Hepatocyte (in vitro differentiated cells): ENCODE results near the gene RGPD6. TPM values are rescaled to one million over a fixed set of nuclear protein-coding genes. Genes with fewer than 3 reads are reported as not detected.
"Not testable (repeated sequence)": the region's sequence is repeated elsewhere in the genome, so short reads cannot be mapped to it uniquely, and the experiment has no call there.

Experiments
- DNase-seq: peaks from one replicate; pipeline ENCODE4 v3.0.0-alpha.2; 2016; ENCODE audit warnings: low spot score
- H2AFZ ChIP-seq: fragments of 200-600 bp; sonication (generic); 2 replicates; pipeline ENCODE4 v1.6.0; 2016; ENCODE audit warnings: antibody characterized with exemption, mild to moderate bottlenecking
- H3K27ac ChIP-seq: fragments of 200-600 bp; sonication (generic); 2 replicates; pipeline ENCODE4 v1.5.1; 2016; ENCODE audit warnings: mild to moderate bottlenecking
- H3K27me3 ChIP-seq: fragments of 200-600 bp; sonication (generic); 2 replicates; pipeline ENCODE4 v1.6.1; 2016
- H3K36me3 ChIP-seq: fragments of 200-600 bp; sonication (generic); replicated peaks from 2 replicates; pipeline ENCODE4 v1.5.1; 2016; ENCODE audit warnings: low read depth; ENCODE audit not compliant: insufficient read depth
- H3K4me1 ChIP-seq: fragments of 200-600 bp; sonication (generic); 2 replicates; pipeline ENCODE4 v1.5.1; 2016; ENCODE audit warnings: mild to moderate bottlenecking, moderate library complexity; ENCODE audit not compliant: insufficient read depth
- H3K4me2 ChIP-seq: fragments of 200-600 bp; sonication (generic); 2 replicates; pipeline ENCODE4 v1.6.0; 2016
- H3K4me3 ChIP-seq: fragments of 200-600 bp; sonication (generic); 2 replicates; pipeline ENCODE4 v1.5.1; 2016; ENCODE audit warnings: mild to moderate bottlenecking
- H3K79me2 ChIP-seq: fragments of 200-600 bp; sonication (generic); 2 replicates; pipeline ENCODE4 v1.6.0; 2017; ENCODE audit warnings: mild to moderate bottlenecking
- H3K9me2 ChIP-seq: fragments of 200-600 bp; sonication (generic); replicated peaks from 2 replicates; pipeline ENCODE4 v1.6.0; 2017; ENCODE audit warnings: mild to moderate bottlenecking; ENCODE audit not compliant: insufficient read depth
- H3K9me3 ChIP-seq: fragments of 200-600 bp; sonication (generic); 2 replicates; pipeline ENCODE4 v1.5.1; 2016; ENCODE audit warnings: low read depth, mild to moderate bottlenecking
- H4K20me1 ChIP-seq: fragments of 200-600 bp; sonication (generic); 2 replicates; pipeline ENCODE4 v1.6.0; 2016; ENCODE audit warnings: mild to moderate bottlenecking; ENCODE audit not compliant: insufficient read depth, poor library complexity, severe bottlenecking
- WGBS: methylation state at CpG from one replicate; pipeline ENCODE4 v1.1.6; 2016; ENCODE audit warnings: low lambda C conversion rate; ENCODE audit errors: missing lambda C conversion rate; 5-methylcytosine and 5-hydroxymethylcytosine counted together
- polyA plus RNA-seq: library from polyadenylated mRNA; unstranded; fragments of >200 nt; fragmentation: Nextera tagmentation; extraction: Ambion mirVana; gene quantifications from 2 replicates; pipeline ENCODE4 v1.2.1, GENCODE V29; 2016
- total RNA-seq: library from RNA; depleted of rRNA; stranded (reverse); fragments of >200 nt; gene quantifications from 2 replicates; pipeline ENCODE4 v1.2.3, GENCODE V29; 2014

The RGPD6 gene
- total RNA-seq, result 51.8 and 54.8 TPM in 2 replicates
- polyA plus RNA-seq, result 16.5 and 23.7 TPM in 2 replicates

DNA sequence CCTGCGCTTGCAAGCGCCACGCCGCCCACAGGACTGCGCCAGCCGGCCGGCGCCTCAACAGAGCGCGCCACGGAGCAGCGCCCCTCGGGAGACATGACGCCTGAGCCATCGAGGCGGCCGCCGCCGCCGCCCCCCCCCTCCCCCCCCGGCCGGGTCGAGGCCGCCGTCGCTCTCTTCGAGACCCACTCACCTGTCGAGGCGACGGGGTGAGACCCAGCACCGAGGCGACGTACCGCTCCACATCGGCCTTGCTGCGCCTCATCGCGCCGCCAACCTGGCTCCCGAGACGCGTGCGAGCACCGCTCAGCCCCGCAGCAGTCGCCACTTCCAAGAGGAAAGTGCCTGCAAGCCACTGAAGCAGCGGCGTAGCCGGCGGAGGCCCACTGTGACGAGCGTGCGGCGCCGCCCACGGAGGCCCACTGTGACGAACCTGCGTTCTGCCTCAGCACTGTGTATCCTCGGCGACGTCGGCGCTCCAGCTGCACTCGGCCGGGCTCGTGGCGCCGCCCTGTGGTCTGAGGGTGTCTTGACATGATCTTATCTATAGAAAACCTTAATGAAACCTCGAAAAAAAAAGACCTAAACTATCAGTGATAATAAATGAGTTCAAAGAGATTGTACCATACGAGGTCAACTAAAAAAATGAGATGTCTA lies at the start of gene RGPD6:
Gene RGPD6, minus strand, starts transcription at position 460 of the 654 bp plus-strand sequence. Its CDS starts 198 bp downstream, at position 262.
- H2AFZ ChIP-seq, H3K9me3 ChIP-seq, H3K4me3 ChIP-seq, H3K9me2 ChIP-seq, DNase-seq, H4K20me1 ChIP-seq, H3K4me2 ChIP-seq, H3K36me3 ChIP-seq, H3K27me3 ChIP-seq, H3K27ac ChIP-seq, H3K4me1 ChIP-seq, H3K79me2 ChIP-seq: not testable (repeated sequence)
- no CpG with 5 or more reads among the region's 70 CpGs for WGBS

DNA sequence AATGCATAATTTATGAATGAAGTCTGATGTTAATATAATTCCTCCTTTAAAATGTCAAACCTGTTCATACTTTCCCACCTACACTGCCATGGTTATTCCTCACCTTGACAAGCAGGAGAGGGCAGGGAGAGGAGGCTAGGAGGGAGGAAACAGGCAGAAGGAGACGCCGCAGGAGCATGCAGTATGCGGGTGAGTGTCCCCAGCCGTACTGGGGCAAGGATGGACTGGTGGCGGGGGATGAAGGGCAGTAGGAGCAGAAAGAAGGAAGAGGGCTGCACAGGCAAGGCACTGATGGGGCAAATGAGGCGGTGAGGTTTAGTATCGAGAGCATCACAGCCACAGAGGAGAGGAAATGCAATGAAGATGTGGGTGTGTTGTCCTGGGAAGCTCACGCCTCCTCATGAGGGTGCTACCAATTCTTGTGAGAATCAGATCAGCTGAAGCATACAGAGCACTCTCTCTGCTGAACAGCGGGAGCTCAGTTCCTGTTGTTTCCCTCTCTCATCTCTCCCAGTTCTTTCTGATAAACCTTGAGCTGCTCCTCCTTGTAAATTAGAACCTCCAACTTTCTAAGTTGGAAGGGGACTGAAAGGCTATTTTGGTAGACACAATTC lies 42.4 kb upstream of the RGPD6 start:
- H3K9me3 ChIP-seq, H3K4me2 ChIP-seq, H3K27ac ChIP-seq, H3K9me2 ChIP-seq, H3K4me1 ChIP-seq, H3K27me3 ChIP-seq, H3K79me2 ChIP-seq, H4K20me1 ChIP-seq, H2AFZ ChIP-seq, DNase-seq, H3K36me3 ChIP-seq, H3K4me3 ChIP-seq: not testable (repeated sequence)
- 36% methylated on average over 2 of the region's 9 CpGs for WGBS

DNA sequence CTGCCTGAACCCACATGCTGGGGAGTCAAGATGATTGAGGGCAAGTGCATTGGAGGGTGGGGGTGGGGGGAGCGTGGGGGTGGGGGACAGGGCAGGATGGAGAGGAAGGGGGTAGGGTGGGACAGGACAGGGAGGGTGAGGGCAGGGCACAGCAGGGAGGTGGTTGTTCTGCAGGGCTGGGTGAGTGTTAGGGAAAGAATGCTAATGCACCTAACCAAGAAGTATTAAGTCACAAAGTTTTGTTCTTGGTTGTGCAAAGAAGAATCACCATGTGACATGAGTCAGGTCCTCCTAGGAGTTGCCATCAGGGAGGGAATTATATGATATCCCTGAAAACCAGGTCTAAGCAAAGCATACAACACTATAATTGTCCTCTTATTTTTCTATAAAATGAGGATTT lies 36.9 kb upstream of the RGPD6 start:
- H4K20me1 ChIP-seq, H3K9me3 ChIP-seq, H3K9me2 ChIP-seq, H3K4me1 ChIP-seq, H3K4me3 ChIP-seq, H3K27ac ChIP-seq, H3K79me2 ChIP-seq, H3K36me3 ChIP-seq, H2AFZ ChIP-seq, H3K27me3 ChIP-seq, DNase-seq, H3K4me2 ChIP-seq: not testable (repeated sequence)
- WGBS, result no CpG with 5 or more reads among the region's 1 CpG

DNA sequence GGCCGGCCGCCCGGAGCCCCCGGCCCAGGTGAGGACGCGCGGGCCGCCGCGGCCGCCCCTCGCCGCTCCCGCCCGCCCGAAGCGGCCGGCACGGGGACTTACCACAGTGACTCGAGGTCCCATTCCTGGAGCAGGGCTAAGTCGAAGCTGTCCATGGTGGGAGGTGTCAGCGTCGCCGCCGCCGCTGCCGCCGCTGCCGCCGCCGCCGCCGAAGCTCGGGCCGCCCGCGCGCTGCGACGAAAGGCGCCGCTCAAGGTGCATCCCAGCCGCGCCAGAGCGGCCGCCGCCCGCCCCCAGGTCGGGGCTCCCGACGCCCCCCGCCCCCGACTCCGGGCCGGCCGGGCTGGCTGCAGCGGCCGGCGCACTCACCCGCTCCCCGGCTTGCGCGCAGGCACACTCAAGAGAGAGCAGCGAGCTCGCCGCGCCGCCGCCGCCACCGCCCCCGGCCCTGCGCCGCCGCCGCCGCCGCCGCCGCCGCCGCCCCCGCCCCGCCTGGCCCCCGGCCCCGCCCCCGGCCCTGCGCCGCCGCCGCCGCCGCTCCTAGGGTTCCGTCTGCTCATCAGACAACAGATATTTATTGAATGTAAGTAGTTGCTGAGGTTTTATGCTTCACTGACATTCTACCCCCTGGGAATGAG lies 33.7 kb upstream of the RGPD6 start:
- H4K20me1 ChIP-seq, H2AFZ ChIP-seq, H3K4me1 ChIP-seq, H3K27ac ChIP-seq, H3K27me3 ChIP-seq, H3K4me3 ChIP-seq, H3K36me3 ChIP-seq, H3K79me2 ChIP-seq, H3K9me2 ChIP-seq, H3K9me3 ChIP-seq: not testable (repeated sequence)
- WGBS, result 0% methylated on average over 16 of the region's 94 CpGs
- DNase-seq, result peak; percentile 19
- peak overlapping the region; percentile 67 for H3K4me2 ChIP-seq

DNA sequence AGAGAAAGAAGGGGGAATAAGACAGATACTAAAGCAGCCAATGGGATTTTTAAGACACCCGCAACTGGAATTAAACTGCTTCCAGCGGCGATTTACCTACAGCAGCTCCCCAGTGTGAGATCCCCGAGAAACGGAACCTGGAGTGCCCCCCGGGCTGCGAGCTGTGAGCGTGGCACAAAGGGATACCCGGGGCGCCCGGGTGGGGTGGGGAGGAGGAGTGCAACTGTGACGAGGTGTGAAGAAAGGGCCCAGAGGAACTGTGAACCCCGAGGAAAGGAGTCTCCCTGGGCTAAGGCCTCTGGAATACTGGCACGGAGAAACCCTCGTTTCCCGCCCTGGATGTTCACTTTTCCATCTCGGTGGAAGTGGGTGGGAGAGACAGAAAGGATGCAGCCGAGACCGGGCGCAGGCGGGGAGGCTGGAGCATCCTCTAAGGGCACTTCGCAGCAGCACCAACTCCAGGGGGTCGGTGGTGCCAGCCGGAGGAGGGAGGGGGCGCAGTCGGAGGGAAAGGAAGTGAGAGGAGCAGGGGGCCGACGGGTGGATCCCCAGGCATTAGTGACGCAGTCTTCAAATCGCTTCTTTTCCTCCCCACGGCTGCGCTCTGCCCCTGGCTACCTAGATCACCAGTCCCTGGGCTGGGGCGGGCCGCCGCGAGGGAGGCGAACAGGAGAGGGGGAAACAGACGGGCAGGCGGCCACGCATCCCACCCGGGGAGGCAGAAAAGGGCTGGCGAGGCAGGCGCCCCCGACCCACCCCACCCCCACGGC lies 33.0 kb upstream of the RGPD6 start:
- not testable (repeated sequence) for H2AFZ ChIP-seq, H3K79me2 ChIP-seq
- 3% methylated on average over 11 of the region's 45 CpGs for WGBS

DNA sequence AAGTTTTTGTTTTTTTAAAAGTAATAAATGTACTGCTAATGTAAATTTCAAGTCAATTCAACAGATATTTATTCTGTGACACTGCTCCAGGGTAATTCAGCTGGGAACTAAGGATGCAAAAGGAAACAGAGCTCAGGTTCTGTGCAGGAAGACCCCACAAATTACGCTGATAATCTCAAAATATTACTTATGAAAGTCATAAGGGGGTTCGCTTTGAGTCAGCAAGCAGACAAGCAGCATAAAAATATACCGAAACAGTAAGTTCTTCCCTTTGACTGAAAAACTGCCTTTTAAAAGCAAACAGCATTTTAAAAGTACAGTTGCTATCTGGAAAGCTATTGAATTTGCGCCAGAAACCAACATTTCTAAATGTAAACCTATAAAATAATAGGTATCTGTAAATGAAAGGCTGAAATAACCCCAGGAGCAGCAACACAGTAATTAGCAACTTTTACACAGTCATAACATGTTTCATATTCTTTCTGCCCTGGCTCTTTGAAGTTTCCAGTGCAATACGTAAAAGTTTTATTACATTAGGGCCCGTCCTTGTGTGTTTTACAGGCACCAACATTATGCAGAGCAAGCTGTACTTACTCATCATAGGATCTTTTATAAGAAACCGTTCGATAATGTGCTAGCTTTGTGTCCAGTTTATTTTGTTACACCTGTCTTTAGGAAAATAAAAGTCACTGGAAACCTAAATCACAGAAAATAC lies 31.9 kb upstream of the RGPD6 start:
- H3K4me3 ChIP-seq, H3K79me2 ChIP-seq, H3K36me3 ChIP-seq, H3K27me3 ChIP-seq, H3K9me3 ChIP-seq, H3K4me2 ChIP-seq, H3K27ac ChIP-seq, H3K9me2 ChIP-seq, H3K4me1 ChIP-seq, H2AFZ ChIP-seq, DNase-seq, H4K20me1 ChIP-seq: not testable (repeated sequence)
- no CpG with 5 or more reads among the region's 8 CpGs for WGBS

More for the DNA sequence above, 33.0 kb upstream of the RGPD6 start:
- H3K36me3 ChIP-seq, H3K4me3 ChIP-seq, H4K20me1 ChIP-seq, H3K4me1 ChIP-seq, DNase-seq, H3K9me3 ChIP-seq, H3K27ac ChIP-seq, H3K9me2 ChIP-seq, H3K27me3 ChIP-seq: not testable (repeated sequence)
- H3K4me2 ChIP-seq, result peak overlapping the region; percentile 56

DNA sequence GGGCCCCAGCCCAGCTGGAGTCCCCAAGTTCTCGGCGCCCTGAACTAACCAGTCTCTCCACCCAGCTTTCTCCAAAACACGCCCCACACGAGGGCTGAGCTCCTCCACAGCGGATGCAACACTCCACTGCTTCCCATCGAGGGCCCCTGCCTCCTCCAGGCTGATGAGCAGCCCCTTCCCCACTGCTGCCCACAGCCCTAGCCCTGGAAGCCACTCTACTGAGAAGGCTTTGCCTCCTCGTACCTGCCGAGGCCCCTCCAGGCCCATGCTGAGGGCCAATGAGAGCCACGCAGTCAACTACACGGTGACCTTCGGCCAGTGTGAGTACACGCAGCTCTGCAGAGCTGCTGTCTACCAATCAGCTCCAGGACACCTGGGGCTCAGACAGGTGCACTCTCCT lies 28.0 kb upstream of the RGPD6 start:
- not testable (repeated sequence) for H3K9me3 ChIP-seq, H3K27me3 ChIP-seq, H2AFZ ChIP-seq, H3K27ac ChIP-seq, H3K4me1 ChIP-seq, H3K9me2 ChIP-seq, DNase-seq, H3K79me2 ChIP-seq, H3K36me3 ChIP-seq, H4K20me1 ChIP-seq, H3K4me2 ChIP-seq, H3K4me3 ChIP-seq
- WGBS, result 78% methylated on average over 12 of the region's 12 CpGs

DNA sequence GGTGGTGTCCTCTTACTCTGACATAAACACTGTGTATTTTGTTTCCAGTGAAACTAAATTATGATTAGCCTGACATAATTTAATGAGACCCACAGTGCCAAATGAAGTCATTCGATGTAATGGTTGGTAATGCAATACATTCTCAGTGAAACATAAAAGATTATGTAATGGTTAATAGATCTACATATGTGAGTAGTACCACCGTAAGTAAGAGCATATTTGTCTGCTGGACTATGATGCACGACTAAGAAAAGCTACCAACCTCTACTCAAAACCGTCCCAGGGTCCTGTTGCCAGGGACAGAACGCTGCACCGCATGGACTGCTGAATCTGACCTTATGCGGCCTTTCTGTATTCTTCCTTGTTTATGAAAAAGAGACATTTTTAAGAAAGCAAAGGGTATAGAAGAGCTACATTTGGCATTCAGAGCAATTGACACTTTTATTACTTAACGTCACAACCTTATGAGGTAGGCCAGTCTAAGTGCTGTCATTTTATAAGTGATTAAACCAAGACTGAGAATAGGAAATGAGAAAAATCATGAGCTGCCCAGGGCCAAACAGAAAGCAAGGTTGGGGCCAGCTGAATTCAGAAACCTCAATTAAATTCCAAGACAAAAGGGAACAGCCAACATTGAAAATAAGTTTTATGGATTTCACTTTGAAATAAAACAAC lies 27.0 kb upstream of the RGPD6 start:
- H3K4me3 ChIP-seq, H3K79me2 ChIP-seq, H3K4me2 ChIP-seq, H3K9me2 ChIP-seq, H3K27me3 ChIP-seq, H4K20me1 ChIP-seq, H3K36me3 ChIP-seq, H3K4me1 ChIP-seq, H2AFZ ChIP-seq, H3K9me3 ChIP-seq, H3K27ac ChIP-seq, DNase-seq: not testable (repeated sequence)
- WGBS, result 90% methylated on average over 1 of the region's 8 CpGs
